Uterus (tissue), 4 donors: ENCODE data around the gene PRG2. TPM values are rescaled to one million over a fixed set of nuclear protein-coding genes. Genes with fewer than 3 reads are reported as not detected.

Experiments
- DNase-seq, 2 donors: peaks; one replicate each; pipeline ENCODE4 v3.0.0-alpha.2; 2019 to 2020
- H3K27ac ChIP-seq, 2 donors: fragments of 200-600 bp; sonication (generic); 1 replicate in 1 of 2; 2 replicates in 1 of 2; pipeline ENCODE4 v1.5.1; 2016 to 2018
- H3K27me3 ChIP-seq, 2 donors: fragments of 200-600 bp; sonication (generic); one replicate each; pipeline ENCODE4 v1.5.1; 2018 to 2019; ENCODE audit warnings: control low read depth in 1 of 2
- H3K36me3 ChIP-seq, 2 donors: fragments of 200-600 bp; sonication (generic); one replicate each; pipeline ENCODE4 v1.5.1; 2019; ENCODE audit warnings: control low read depth in 1 of 2
- H3K4me1 ChIP-seq, 2 donors: fragments of 200-600 bp; sonication (generic); one replicate each; pipeline ENCODE4 v1.5.1; 2018 to 2019; ENCODE audit warnings: control low read depth in 1 of 2
- H3K4me3 ChIP-seq, 2 donors: fragments of 200-600 bp; sonication (generic); 1 replicate in 1 of 2; 2 replicates in 1 of 2; pipeline ENCODE4 v1.5.1; 2018 to 2019; ENCODE audit warnings: mild to moderate bottlenecking in 1 of 2
- H3K9me3 ChIP-seq, 2 donors: fragments of 200-600 bp; sonication (generic); one replicate each; pipeline ENCODE4 v1.5.1; 2019; ENCODE audit warnings: control low read depth in 1 of 2
- POLR2A ChIP-seq, 2 donors: fragments of 450-650 bp; IDR thresholded peaks; one replicate each; pipeline ENCODE4 v1.6.1; 2016; ENCODE audit warnings: antibody characterized with exemption in 2 of 2, mild to moderate bottlenecking in 1 of 2, moderate library complexity in 1 of 2
- intact Hi-C: fragments of 100-400 bp; cut with DNase I; formaldehyde crosslinking; loops from one replicate; pipeline ENCODE4 v1.15.1; 2023; ENCODE audit warnings: low total_unique reads
- total RNA-seq, 4 donors: library from RNA; depleted of rRNA in 3 of 4; stranded (reverse); fragments of >200 nt in 3 of 4; gene quantifications; one replicate each; pipeline versions ENCODE4 v1.1.0 to v1.2.4, GENCODE V29; 2014 to 2023
- TF ChIP-seq, protein P1 (sequence below), 4 experiments: fragments of 200-600 bp in 2 of 4; fragments of 450-650 bp in 2 of 4; sonication (generic) in 2 of 4; IDR thresholded peaks; one replicate each; pipeline ENCODE4 v1.5.1; 2016 to 2019; ENCODE audit warnings: antibody characterized with exemption in 4 of 4, mild to moderate bottlenecking in 2 of 4, moderate library complexity in 1 of 4
- donor health status: DM: yes; HTN: yes; CAD: no.

PRG2 gene
- total RNA-seq, 4 donors from 2014 or later, result 0.21 TPM; not detected in 3

DNA sequence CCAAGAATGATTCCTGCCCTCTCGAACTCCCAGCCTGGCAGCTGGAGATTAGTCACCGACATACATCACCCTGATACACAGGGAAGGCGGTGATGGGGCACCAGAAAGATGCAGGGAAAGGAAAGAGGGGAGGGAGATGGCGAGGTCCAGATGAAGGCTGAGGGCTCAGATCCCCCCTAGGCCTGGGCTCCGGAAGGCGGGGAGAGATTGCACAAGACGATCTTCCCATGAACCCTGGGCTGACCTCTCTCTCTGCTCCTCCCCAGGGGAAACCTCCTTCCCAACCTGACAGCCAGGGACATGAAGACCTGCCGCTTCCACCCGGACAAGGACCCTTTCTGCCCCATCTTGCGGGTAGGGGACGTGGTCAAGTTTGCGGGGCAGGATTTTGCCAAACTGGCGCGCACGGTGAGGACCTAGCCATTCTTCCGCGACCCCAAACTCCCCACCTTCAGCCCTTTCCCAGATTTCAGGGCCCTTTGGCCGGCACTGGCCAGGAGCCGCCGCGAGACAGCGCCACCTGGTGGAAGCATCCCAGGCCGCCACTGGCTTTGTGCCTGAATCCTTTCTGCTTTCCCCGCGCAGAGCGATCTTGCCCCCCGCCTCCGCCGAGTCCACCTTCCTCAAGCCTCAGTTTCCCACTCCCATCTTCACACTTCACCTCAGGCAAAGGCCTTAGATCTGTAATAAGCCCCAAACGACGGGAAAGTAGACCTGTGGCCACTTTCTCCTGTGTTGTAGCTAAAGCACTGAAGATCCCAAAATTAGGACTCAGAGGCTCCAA, 40.8 kb downstream of the PRG2 start:
- Histone ChIP-seq H3K27ac (peak overlapping the region in 1 of 2 donors; percentile 36), H3K4me3 (no peak overlapping the region)
- peak; percentile 59 to 75 for DNase-seq

DNA sequence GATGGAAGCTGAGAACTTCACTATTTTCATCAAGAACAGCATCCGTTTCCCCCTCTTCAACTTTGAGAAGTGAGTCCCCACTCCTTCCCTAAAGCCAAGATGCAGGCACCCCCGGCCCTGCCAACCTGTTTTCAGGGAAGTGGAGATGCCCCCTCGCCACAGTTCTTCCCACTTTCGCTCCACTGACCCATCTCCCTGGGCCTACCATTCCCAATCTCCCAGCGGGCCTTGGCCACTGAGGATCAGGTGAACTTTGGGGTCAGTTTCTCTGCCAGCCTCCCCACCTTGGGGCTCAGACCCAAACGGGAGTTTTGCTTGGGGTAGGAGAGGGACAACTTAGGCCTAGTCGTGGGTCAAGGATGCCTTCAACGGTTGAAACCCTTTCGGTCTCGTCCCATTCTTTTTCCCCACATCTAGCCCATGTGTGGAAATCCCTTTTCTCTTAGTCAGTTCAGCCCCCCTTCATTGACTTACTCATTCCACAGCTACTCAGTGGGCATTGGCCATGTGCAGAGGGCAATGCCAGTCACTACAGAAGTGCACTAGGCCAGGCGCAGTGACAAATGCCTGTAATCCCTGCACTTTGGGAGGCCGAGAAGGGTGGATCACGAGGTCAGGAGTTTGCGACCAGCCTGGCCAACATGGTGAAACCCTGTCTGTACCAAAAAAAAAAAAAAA, 41.7 kb downstream of the PRG2 start:
- no peak for DNase-seq
- intact Hi-C loops, result no loop called here
- Histone ChIP-seq H3K4me1 (no peaks in the 10 kb centered on the region), H3K36me3 (no peaks in the 10 kb centered on the region), H3K27me3 (no peaks in the 10 kb centered on the region), H3K27ac (no peak overlapping the region), H3K4me3 (no peak overlapping the region), H3K9me3 (no peaks in the 10 kb centered on the region)
- no peak for TF ChIP-seq POLR2A (IDR thresholded peaks at IDR 0.05)

More for the DNA sequence above, 40.8 kb downstream of the PRG2 start:
- Histone ChIP-seq H3K36me3 (no peaks in the 10 kb centered on the region), H3K9me3 (no peaks in the 10 kb centered on the region), H3K4me1 (no peaks in the 10 kb centered on the region), H3K27me3 (no peaks in the 10 kb centered on the region)
- intact Hi-C loops, result no loop called here
- no peak for TF ChIP-seq POLR2A (IDR thresholded peaks at IDR 0.05)
- TF ChIP-seq, protein P1, sequence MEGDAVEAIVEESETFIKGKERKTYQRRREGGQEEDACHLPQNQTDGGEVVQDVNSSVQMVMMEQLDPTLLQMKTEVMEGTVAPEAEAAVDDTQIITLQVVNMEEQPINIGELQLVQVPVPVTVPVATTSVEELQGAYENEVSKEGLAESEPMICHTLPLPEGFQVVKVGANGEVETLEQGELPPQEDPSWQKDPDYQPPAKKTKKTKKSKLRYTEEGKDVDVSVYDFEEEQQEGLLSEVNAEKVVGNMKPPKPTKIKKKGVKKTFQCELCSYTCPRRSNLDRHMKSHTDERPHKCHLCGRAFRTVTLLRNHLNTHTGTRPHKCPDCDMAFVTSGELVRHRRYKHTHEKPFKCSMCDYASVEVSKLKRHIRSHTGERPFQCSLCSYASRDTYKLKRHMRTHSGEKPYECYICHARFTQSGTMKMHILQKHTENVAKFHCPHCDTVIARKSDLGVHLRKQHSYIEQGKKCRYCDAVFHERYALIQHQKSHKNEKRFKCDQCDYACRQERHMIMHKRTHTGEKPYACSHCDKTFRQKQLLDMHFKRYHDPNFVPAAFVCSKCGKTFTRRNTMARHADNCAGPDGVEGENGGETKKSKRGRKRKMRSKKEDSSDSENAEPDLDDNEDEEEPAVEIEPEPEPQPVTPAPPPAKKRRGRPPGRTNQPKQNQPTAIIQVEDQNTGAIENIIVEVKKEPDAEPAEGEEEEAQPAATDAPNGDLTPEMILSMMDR (IDR thresholded peaks at IDR 0.05), result peak; percentile 78 to 93 (median 84)

DNA sequence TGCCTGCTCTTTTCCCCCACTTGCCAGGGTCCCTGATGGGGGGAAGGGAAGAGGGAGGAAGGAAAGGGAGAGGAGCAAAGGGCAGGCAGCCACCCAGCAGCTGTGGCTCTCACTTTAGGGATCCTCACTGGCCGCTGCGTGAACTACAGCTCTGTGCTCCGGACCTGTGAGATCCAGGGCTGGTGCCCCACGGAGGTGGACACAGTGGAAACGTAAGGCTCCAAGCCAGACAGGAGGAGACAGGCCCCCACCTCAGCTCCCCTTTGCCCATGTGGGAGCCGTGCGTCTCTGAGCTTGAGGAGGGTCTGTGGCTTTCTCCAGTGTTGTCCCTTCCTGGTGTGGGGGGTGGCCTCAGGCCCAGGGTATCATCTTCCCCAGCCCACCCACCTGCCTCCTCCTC, 42.4 kb downstream of the PRG2 start:
- no peaks in the 10 kb centered on the region for H3K27me3 ChIP-seq
- intact Hi-C loops, result no loop called here
- H3K4me1 ChIP-seq, result no peaks in the 10 kb centered on the region
- no peak for TF ChIP-seq POLR2A (IDR thresholded peaks at IDR 0.05)
- TF ChIP-seq, protein P1 (IDR thresholded peaks at IDR 0.05), result no peak
- no peak overlapping the region for H3K27ac ChIP-seq
- no peaks in the 10 kb centered on the region for H3K36me3 ChIP-seq
- H3K9me3 ChIP-seq, result no peaks in the 10 kb centered on the region
- DNase-seq, result no peak
- H3K4me3 ChIP-seq, result no peak overlapping the region

DNA sequence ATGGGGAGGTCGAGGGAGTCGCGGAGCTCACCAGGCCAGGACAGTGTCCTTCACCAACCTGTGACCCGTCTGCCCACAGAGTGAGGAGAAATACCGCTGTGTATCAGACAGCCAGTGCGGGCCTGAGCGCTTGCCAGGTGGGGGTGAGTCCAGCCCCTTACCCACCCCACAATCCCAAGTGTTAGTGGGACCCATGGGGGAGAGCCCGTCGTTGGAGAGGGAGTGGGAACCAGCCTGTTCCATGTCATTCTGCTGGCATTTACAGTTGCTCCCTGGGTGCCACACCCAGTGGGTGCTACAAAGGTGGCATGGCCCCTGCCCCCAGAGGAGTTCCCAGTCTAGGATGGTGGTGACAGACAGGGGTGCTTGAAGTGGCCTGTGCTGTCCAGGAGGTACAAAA, 43.1 kb downstream of the PRG2 start:
- Histone ChIP-seq H3K9me3 (no peaks in the 10 kb centered on the region), H3K27me3 (no peaks in the 10 kb centered on the region), H3K4me1 (no peaks in the 10 kb centered on the region), H3K4me3 (no peak overlapping the region), H3K36me3 (no peaks in the 10 kb centered on the region), H3K27ac (no peak overlapping the region)
- TF ChIP-seq, protein P1 (IDR thresholded peaks at IDR 0.05), result no peak
- no peak for TF ChIP-seq POLR2A (IDR thresholded peaks at IDR 0.05)
- intact Hi-C loops, result no loop called here
- DNase-seq, result no peak

DNA sequence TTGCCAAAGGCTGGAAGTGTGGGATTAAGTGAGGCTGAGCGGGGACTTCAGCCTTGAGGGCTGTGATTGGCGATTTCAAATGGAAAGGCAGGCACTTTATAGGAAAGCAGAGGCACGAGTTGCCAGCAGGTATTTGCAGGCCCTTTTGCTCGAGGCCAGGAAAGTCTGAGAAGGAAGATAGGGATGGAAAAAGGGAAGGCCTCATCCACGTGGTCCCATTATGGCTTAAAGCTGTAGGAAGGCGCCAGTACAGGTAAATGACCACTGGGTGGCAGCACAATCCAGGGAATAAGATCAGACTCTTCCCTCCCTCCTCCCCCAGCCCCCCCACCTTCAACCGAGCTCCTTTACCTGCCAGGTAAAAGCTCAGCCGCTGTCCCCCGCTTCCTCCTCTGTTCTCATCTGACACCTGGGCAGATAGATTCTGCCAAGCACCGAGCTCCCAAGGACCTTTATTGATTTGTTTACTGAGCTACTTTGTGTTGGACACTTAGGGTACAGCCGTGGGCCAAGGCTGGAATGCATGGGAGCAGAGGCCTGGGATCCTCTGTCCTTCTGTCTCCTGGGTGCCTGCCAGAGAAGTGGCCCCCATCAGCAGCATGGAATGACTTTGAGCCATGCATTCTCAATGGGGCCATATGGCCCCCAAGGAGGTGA, 44.8 kb downstream of the PRG2 start:
- no peaks in the 10 kb centered on the region for H3K4me1 ChIP-seq
- no peak overlapping the region for H3K27ac ChIP-seq
- peak; percentile 60 to 68 for DNase-seq
- intact Hi-C loops, result no loop called here
- no peak overlapping the region for H3K4me3 ChIP-seq
- H3K9me3 ChIP-seq, result no peaks in the 10 kb centered on the region
- no peaks in the 10 kb centered on the region for H3K27me3 ChIP-seq
- no peak for TF ChIP-seq POLR2A (IDR thresholded peaks at IDR 0.05)
- TF ChIP-seq, protein P1 (IDR thresholded peaks at IDR 0.05), result peak; percentile 54 to 76 (median 60)
- H3K36me3 ChIP-seq, result no peaks in the 10 kb centered on the region
